Ovary (tissue), 3 donors: Measurements from ENCODE around the gene C1QB.

Experiments
- CTCF ChIP-seq, 3 donors: fragments of 450-650 bp in 2 of 3; fragments of 200-600 bp in 1 of 3; IDR thresholded peaks; one replicate each; pipeline versions ENCODE4 v1.5.1 to v1.8.0; 2016 to 2022; ENCODE audit warnings: antibody characterized with exemption in 3 of 3, mild to moderate bottlenecking in 1 of 3
- POLR2A ChIP-seq: fragments of 450-650 bp; IDR thresholded peaks from one replicate; pipeline ENCODE4 v1.6.1; 2017; ENCODE audit warnings: antibody characterized with exemption, mild to moderate bottlenecking, moderate library complexity
- donor health status: DM: no; HTN: no; CAD: no.

GRCh38 chr1:22637907-22638445 is 15.1 kb upstream of the C1QB start:
- TF ChIP-seq CTCF (IDR thresholded peaks at IDR 0.05), result no peak
- TF ChIP-seq POLR2A, result no peak
